HTERT RPE-1 (cell line): ENCODE results near the gene METTL26.

Experiments used
- in situ Hi-C: fragments of 300-500 bp; cut with MboI; formaldehyde crosslinking; loops from 4 replicates; pipeline ENCODE4 v1.14.3; 2020; ENCODE audit warnings: low sequenced_read_pairs

The METTL26 gene

GRCh38 chr16:638836-639235 is 2.7 kb upstream of the METTL26 start:
- in situ Hi-C loops: no loop called here

- in situ Hi-C loops: no loop called here
These were observed 2.0 kb upstream of the METTL26 start for GRCh38 chr16:638034-638543.

- in situ Hi-C loops: no loop called here
These were observed 1.2 kb upstream of the METTL26 start for GRCh38 chr16:637081-638018.

- in situ Hi-C loops: no loop called here
These were observed 416 bp downstream of the METTL26 start for GRCh38 chr16:635573-636205.

- in situ Hi-C loops: no loop called here
These were observed 1.1 kb downstream of the METTL26 start for GRCh38 chr16:634996-635395.

- in situ Hi-C loops: no loop called here
These were observed 1.9 kb downstream of the METTL26 start for GRCh38 chr16:634051-634670.

GRCh38 chr16:633336-634050 is 2.6 kb downstream of the METTL26 start:
- in situ Hi-C loops: no loop called here

GRCh38 chr16:632486-633335 is 3.4 kb downstream of the METTL26 start:
- in situ Hi-C loops: no loop called here

- in situ Hi-C loops: no loop called here
These were observed 4.2 kb downstream of the METTL26 start for GRCh38 chr16:631808-632358.

GRCh38 chr16:630815-631405 is 5.2 kb downstream of the METTL26 start, which contains the start of gene WFIKKN1:
WFIKKN1 (plus strand) TSS chr16:630985; CDS start chr16:631254, 269 bp downstream.
- in situ Hi-C loops: no loop called here

GRCh38 chr16:630249-630814 is 5.8 kb downstream of the METTL26 start:
- in situ Hi-C loops: no loop called here

GRCh38 chr16:629833-630248 is 6.3 kb downstream of the METTL26 start:
- in situ Hi-C loops: no loop called here

- in situ Hi-C loops: no loop called here
These were observed 6.8 kb downstream of the METTL26 start for GRCh38 chr16:629185-629832.

GRCh38 chr16:628321-629061 is 7.6 kb downstream of the METTL26 start:
- in situ Hi-C loops: no loop called here

- in situ Hi-C loops: no loop called here
These were observed 8.5 kb downstream of the METTL26 start for GRCh38 chr16:627454-628239.

- in situ Hi-C loops: no loop called here
These were observed 9.2 kb downstream of the METTL26 start for GRCh38 chr16:626787-627453.
